ENCODE measurements around the gene TAF4B. TPM values are rescaled to one million over a fixed set of nuclear protein-coding genes. Genes with fewer than 3 reads are reported as not detected.

Gene TAF4B
- total RNA-seq, 4 donors from 2014 or later = 5.2 to 14.1 (median 8.1) TPM

GRCh38 chr18:26225022-26225693 is 1.1 kb upstream of the TAF4B start:
- Histone ChIP-seq H3K4me3 (peak overlapping the region in 1 of 4 donors; percentile 89), H3K27ac (replicated peaks in 1 of 4) (peak overlapping the region in 1 of 4 donors; percentile 91), H3K9me3 (no peaks in the 10 kb centered on the region), H3K27me3 (no peaks in the 10 kb centered on the region), H3K4me1 (peaks cover 0 to 33% (median 28%) of the 10 kb centered on the region in 4 donors), H3K36me3 (no peaks in the 10 kb centered on the region)
- 87% methylated on average over 7 of the region's 7 CpGs for WGBS
- intact Hi-C loops (cut with DNase I) = no loop called here
- DNase-seq (ENCODE audit: extremely low spot score) = no peak
- TF ChIP-seq POLR2AphosphoS5 (IDR thresholded peaks at IDR 0.05) (no peak), EP300 (IDR thresholded peaks at IDR 0.05) (no peak), POLR2A (IDR thresholded peaks at IDR 0.05; ENCODE audit: low read depth) (no peak), CTCF (IDR thresholded peaks at IDR 0.05) (no peak)

- Histone ChIP-seq H3K9me3 (no peaks in the 10 kb centered on the region), H3K4me1 (peaks cover 0 to 33% (median 28%) of the 10 kb centered on the region in 4 donors), H3K4me3 (peak overlapping the region; percentile 66 to 89 (median 80)), H3K27ac (replicated peaks in 1 of 4) (peak overlapping the region; percentile 79 to 91 (median 84)), H3K27me3 (no peaks in the 10 kb centered on the region), H3K36me3 (no peaks in the 10 kb centered on the region)
- no peak for DNase-seq (ENCODE audit: extremely low spot score)
- intact Hi-C loops (cut with DNase I) = loop anchor here (2.0 kb wide), 1 partner anchor 135 kb away; the partner anchor contains the start of gene SS18
- WGBS = 9% methylated on average over 8 of the region's 8 CpGs
- TF ChIP-seq EP300 (IDR thresholded peaks at IDR 0.05) (no peak), POLR2AphosphoS5 (IDR thresholded peaks at IDR 0.05) (no peak), POLR2A (IDR thresholded peaks at IDR 0.05; ENCODE audit: low read depth) (no peak), CTCF (IDR thresholded peaks at IDR 0.05) (no peak)
These were observed 373 bp upstream of the TAF4B start for GRCh38 chr18:26225915-26226228.

- Histone ChIP-seq H3K36me3 (no peaks in the 10 kb centered on the region), H3K4me1 (peaks cover 0 to 33% (median 28%) of the 10 kb centered on the region in 4 donors), H3K4me3 (peak overlapping the region; percentile 66 to 89 (median 80)), H3K27ac (replicated peaks in 1 of 4) (peak overlapping the region; percentile 79 to 91 (median 84)), H3K9me3 (no peaks in the 10 kb centered on the region), H3K27me3 (no peaks in the 10 kb centered on the region)
- no peak for DNase-seq (ENCODE audit: extremely low spot score)
- TF ChIP-seq EP300 (IDR thresholded peaks at IDR 0.05) = no peak
- TF ChIP-seq POLR2AphosphoS5 (IDR thresholded peaks at IDR 0.05) = no peak
- TF ChIP-seq CTCF (IDR thresholded peaks at IDR 0.05) = no peak
- TF ChIP-seq POLR2A (IDR thresholded peaks at IDR 0.05; ENCODE audit: low read depth) = no peak
- WGBS = 24% methylated on average over 20 of the region's 28 CpGs
- intact Hi-C loops (cut with DNase I) = loop anchor here (2.0 kb wide), 1 partner anchor 136 kb away; the partner anchor contains the start of gene SS18
These were observed 916 bp downstream of the TAF4B start for GRCh38 chr18:26227051-26227670.

GRCh38 chr18:26228562-26229260 is 2.5 kb downstream of the TAF4B start:
- DNase-seq (ENCODE audit: extremely low spot score) = no peak
- Histone ChIP-seq H3K4me1 (peaks cover 0 to 33% (median 28%) of the 10 kb centered on the region in 4 donors), H3K4me3 (peak overlapping the region in 2 of 4 donors; percentile 5 to 17), H3K36me3 (no peaks in the 10 kb centered on the region), H3K27me3 (no peaks in the 10 kb centered on the region), H3K27ac (replicated peaks in 1 of 4) (peak overlapping the region in 3 of 4 donors; percentile 5 to 45 (median 25)), H3K9me3 (no peaks in the 10 kb centered on the region)
- TF ChIP-seq POLR2A (IDR thresholded peaks at IDR 0.05; ENCODE audit: low read depth) (no peak), EP300 (IDR thresholded peaks at IDR 0.05) (no peak), CTCF (IDR thresholded peaks at IDR 0.05) (no peak), POLR2AphosphoS5 (IDR thresholded peaks at IDR 0.05) (no peak)
- intact Hi-C loops (cut with DNase I) = no loop called here
- WGBS = 60% methylated on average over 6 of the region's 6 CpGs
